ENCODE results near the gene ZBTB45. TPM values are rescaled to one million over a fixed set of nuclear protein-coding genes. Genes with fewer than 3 reads are reported as not detected.

Gene ZBTB45
- total and polyA plus RNA-seq, 9 of the 15 experiments (the other 6 are each of a cell fraction or from before 2014, with no cell fraction given): 0.08 to 16.1 (median 1.8) TPM

GRCh38 chr19:58559275-58560006 lies 39.8 kb upstream of the ZBTB45 start (continued):
- TF ChIP-seq CHD7 (IDR thresholded peaks at IDR 0.05; ENCODE audit: low read depth, low read length) (no peak), THRAP3 (IDR thresholded peaks at IDR 0.05; ENCODE audit: borderline replicate concordance) (no peak; the same call in 1 of the 2 replicates), TFE3 (CRISPR knock-in tag; IDR thresholded peaks at IDR 0.05) (no peak), KHSRP (IDR thresholded peaks at IDR 0.05) (no peak), TRIM24 (IDR thresholded peaks at IDR 0.05) (peak in 1 of 2 experiments; percentile 70; a peak in 2 of 4 replicates), USF2 (CRISPR knock-in tag; IDR thresholded peaks at IDR 0.05) (no peak), RAD21 (CRISPR knock-in tag; conservative IDR thresholded peaks at IDR 0.05 in 1 of 2, IDR thresholded peaks at IDR 0.05 in 1 of 2) (no peak), MAZ (CRISPR knock-in tag; conservative IDR thresholded peaks at IDR 0.05 in 1 of 2, IDR thresholded peaks at IDR 0.05 in 1 of 2) (peak; percentile 77 to 92)

All from K562 (cell line).